Measurements from ENCODE around the gene HMX1.

Gene HMX1

GRCh38 chr4:8838961-8839431 lies 32.6 kb downstream of the HMX1 start:
- no peak for DNase-seq

DNA sequence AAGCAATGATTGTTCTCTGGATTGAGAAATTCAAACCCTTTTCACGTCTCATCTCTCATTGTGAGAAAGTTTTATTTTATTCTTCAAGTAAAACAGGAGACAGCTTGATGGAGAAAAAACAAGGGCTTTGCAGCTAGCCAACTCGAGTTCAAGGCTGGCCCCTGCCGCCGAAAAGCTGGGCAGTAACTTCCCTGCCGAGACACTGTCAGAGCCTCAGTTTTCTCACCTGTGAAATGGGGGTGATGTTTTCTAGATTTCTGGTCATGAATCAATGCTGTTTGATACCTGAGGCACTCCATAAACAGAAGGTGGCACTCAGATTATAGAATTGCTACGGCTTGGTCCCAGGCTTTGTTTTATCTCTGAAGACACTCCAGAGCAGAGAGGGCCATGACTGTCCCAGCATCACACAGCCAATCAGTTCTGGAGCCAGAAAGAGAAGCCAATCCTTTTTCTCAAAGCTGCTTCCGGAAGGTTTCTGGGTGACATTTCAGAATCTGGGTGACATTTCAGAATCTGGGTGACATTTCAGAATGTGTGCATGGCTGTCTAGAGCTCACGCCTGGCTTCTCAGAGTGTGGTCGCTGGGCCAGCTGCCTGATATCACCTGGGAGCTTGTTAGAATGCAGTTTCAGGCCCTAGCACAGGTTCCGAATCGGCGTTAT lies 33.2 kb downstream of the HMX1 start:
- no peak for DNase-seq

DNA sequence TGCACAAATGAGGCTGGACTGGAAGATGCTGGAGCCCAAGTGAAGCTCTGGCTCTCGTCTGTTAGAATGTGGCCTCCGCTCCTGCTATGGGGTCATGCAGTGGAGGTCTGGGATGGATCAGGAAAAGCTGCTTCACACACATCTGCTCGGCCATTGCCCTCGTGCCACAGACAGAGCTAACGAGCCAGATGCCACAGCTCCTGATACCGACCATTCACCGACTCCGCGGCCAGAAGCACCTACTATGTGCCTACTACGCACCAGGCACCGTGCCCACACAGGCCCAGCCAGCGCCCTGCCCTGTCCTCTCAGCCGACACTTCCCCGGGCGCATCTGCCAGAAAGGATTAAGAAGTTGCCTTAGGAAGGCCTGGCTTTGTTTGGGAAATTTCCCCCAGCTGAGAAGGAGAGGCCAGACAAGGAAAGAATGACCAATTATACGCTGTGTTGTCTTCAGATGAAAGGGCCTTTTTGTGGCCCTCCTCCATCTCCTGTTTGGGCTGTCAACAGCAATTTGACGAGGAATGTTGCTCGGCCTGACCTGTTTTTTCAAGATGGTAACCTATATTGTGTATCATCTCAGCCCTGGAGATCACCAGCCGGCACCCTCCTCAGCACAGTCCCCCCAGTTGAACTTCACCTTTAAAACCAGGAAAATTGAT lies 34.3 kb downstream of the HMX1 start:
- DNase-seq, result no peak

GRCh38 chr4:8836664-8837171 lies 34.9 kb downstream of the HMX1 start:
- no peak for DNase-seq

DNA sequence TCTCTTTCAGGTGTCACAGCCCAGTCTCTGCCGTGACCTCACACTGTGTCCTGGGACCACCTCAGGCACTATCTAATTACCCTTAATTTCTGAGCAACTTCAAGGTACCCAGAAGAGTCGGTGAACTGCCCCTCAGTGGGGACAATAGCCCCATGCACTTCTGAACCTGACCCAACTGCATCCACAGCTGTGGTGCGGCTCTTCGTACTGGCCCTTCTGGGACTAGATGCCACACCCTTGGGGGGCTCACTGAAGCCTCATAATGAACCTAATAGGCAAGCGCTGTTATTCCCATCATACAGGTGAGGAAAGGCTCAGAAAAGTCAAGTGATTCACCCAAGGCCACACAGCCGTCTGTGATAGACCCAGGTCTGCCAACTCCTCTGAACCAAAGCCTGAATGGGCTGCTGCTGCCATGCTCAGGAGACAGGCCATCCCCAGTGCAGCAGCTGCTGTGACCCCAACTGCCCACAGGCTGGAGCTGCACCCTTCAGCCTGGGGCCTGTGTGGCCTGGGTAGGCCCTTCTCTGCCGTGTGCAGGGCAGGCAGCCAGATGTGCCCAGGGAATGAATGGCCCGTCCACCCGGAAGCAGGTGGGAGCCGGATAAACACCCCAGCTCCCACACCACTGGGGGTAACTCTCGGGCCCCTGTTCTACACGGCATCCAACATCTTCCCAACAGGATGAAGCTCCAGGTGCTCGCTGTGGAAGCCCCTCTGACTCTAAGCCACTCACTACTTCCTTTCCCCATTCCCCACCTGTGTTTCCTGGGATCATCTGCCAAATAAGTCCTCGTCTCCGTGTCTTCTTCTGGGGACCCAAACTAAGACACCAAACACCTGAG lies 35.9 kb downstream of the HMX1 start:
- no peak for DNase-seq

GRCh38 chr4:8834681-8835220 lies 36.9 kb downstream of the HMX1 start:
- no peak for DNase-seq

- no peak for DNase-seq
These were observed 39.3 kb downstream of the HMX1 start for GRCh38 chr4:8832113-8832915.

DNA sequence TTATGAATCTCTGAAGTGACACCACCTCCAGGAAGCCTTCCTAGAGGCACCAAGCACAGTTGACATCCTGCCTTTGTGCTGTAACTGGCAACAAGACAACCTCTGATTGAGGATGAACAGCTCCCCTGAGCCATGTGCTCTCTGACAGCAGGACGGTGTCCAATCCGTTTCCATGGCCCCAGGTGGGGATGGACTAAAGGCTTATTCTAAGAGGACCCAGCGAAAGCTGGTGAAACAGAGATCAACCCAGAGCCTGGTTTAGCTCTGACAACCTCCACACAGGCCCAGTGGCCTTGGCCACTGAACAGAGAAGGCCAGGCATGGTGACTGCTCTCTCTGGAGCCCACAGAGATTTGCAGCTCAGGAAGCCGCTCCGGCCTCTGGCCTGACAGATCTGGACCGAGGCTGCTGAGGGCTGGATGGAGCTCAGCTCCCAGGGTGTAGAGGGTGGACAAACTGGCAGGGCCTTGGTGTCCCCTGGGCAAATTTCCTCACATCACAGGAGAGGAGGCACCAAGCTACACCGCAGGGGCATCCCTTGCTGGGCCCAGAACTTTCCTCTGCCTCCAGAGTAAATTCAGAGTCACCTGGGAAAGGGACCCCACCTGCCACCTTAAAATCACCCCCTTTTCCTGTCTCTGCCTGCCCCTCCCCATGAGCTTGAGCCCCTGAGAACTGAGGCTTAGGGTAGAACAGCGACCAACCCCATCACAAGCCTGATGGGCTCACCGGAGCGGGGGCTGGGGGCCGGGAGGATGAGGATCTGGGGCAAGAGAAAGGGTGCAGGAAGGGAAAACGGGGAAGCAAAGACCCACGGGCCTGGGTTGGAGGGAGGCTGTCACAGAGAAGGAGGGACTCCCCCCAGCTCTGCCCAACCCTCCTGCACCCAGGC lies 40.2 kb downstream of the HMX1 start:
- no peak for DNase-seq

DNA sequence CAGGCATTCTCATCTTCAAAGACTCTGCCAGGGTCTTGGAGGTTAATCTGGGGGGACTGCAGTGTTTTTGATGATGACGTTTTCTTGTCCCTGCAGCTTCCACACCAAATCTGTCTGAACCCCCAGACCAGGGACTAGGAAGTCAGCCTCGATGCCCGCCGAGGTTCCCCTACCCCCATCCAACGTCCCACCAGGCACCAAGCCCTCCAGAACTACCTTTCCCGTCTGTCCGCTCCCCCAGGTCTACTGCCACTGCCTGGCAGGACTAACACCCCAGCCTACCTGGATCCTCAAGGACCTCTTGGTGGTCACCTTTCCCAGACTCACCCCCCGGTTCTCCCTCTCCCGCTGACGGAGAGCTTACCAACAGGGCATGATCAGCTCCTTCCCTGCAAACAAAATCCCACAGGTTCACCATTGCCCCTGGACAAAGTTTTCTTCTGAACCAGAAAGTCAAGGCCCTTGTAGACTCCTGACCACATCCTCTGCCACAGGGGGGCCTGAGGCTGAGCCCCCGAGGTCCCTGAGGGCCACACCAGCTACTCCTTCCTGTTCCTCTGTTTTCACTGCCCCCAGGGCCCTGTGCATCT lies 40.9 kb downstream of the HMX1 start:
- DNase-seq, result no peak

DNA sequence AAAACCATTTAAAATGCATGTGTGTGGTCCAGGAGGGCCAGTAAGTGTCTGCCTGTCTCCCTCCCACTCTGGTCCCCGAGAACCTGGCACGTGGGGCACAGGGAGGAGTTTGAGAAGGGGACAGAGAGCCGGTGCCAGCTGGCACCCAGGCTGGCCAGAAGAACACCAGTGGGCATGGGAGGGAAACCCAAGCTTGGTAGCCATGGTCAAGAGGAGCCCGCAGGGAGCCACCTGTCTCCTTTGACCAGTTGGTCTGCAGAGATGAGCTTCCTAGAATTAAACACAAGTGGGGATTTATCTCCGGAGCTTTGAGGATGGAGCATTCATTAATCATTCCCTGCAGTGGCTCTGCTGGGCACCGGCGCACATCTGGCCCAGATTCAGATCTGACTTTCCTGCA lies 41.6 kb downstream of the HMX1 start:
- no peak for DNase-seq

DNA sequence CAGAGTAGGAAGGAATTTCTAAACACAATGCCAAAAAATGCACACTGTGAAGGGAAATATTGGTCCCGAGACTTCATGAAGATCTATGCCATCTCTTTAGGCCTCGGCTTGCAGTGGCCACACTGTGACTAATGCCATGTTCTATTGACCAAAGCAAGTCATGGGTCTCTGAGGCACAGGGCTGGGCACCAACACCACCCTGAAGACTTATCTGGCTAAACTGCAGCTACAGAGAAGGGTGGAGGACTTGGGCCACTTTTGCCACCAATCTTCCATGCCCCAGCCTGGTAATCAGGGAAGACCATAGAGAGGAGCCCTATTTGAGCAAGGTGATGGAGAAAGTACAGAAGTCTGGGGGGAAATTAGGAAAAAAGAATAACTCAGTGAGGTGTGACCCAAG lies 42.1 kb downstream of the HMX1 start:
- no peak for DNase-seq

- no peak for DNase-seq
These were observed 42.8 kb downstream of the HMX1 start for GRCh38 chr4:8828869-8829268.

DNA sequence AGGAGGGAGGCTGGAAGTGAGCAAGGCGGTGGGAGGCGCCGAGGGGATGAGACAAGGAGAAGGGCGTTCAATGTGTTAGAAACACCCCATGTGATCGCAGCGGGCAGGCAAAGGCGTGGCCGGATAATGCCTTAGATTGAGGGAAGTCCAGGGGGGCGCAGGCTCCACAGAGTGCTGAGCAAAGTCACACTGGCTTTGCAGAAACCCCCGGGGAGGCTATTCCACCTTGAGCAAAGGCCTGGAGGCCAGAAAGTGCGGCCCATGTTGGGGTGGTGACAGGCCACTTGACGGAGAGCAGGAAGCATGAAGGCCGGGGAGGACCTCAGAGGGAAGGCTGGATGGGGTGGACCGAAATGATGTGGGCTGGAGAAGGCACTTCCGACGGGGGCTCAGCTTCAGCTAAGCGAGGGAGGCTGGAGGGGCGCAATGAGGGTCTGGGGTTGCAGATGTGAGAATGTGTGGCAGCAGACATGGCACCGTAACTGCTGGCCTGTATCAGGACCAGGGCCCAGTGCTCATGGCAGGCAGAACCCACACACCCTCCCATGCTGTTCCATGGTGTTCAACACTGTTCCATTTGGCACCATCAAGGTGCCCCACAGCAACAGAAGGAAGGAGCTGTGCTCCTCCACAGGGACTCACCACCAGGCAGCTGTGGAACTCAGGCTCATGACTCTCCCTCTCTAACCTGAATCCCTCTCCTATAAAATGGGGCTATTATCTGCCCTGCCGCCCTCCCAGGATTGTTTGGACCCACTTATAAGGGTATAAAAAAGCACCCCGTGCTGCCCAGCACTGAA lies 50.3 kb downstream of the HMX1 start:
- DNase-seq, result no peak

GRCh38 chr4:8820178-8821102 lies 51.2 kb downstream of the HMX1 start:
- DNase-seq, result no peak

- no peak for DNase-seq
These were observed 52.0 kb downstream of the HMX1 start for GRCh38 chr4:8819473-8820177.

- DNase-seq, result no peak
These were observed 52.6 kb downstream of the HMX1 start for GRCh38 chr4:8819019-8819418.

GRCh38 chr4:8818063-8818881 lies 53.4 kb downstream of the HMX1 start:
- DNase-seq, result no peak

GRCh38 chr4:8817813-8818062 lies 53.9 kb downstream of the HMX1 start:
- DNase-seq, result no peak
